SIG-M5 treated with dmso at 0.1 percent for 504 hours (cell line): ENCODE results near the gene NRSN2.

Experiments used
- DNase-seq: peaks from one replicate; lab custom pipeline; 2025; ENCODE audit not compliant: unreplicated experiment; lab: John Stamatoyannopoulos, UW

The NRSN2 gene

GRCh38 chr20:396619-397431 lies 49.9 kb downstream of the NRSN2 start:
- no peak for DNase-seq

- no peak for DNase-seq
Measured at GRCh38 chr20:397432-398237, 50.7 kb downstream of the NRSN2 start.

- DNase-seq: no peak
Measured at GRCh38 chr20:399182-399707, 52.3 kb downstream of the NRSN2 start.

GRCh38 chr20:400128-400453 lies 53.2 kb downstream of the NRSN2 start:
- no peak for DNase-seq

- DNase-seq: peak; percentile 30
Measured at GRCh38 chr20:400454-401275, 53.8 kb downstream of the NRSN2 start.

- no peak for DNase-seq
Measured at GRCh38 chr20:401682-402495, 55.0 kb downstream of the NRSN2 start.

GRCh38 chr20:402496-402885 lies 55.6 kb downstream of the NRSN2 start:
- DNase-seq: no peak

- DNase-seq: no peak
Measured at GRCh38 chr20:402898-403581, 56.1 kb downstream of the NRSN2 start.

- no peak for DNase-seq
Measured at GRCh38 chr20:403582-403957, 56.7 kb downstream of the NRSN2 start.

GRCh38 chr20:404088-404487 lies 57.2 kb downstream of the NRSN2 start:
- DNase-seq: no peak
